Measurements from ENCODE around the gene TMEM164.

Gene TMEM164

DNA sequence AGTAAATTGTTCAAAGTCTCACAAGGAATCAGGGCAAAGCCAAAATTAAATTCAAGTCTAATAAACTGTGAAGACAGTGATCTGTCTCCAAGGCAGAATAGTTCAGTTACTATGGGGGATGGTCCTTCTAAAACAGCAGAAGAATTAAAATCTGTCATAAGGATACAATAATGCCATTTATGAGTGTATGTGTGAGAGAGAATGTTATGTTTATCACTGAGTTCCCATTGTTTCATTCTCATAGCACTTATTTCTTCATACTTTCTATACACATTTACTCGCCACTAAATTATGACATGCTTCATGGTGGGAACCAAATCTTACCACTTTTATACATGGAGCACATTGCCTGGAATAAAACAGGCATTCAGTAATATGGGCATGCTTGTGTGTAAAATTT lies 212.5 kb downstream of the TMEM164 start:
- DNase-seq: no peak

- DNase-seq: no peak
Observed at GRCh38 chrX:110216027-110216426, 213.1 kb downstream of the TMEM164 start.

DNA sequence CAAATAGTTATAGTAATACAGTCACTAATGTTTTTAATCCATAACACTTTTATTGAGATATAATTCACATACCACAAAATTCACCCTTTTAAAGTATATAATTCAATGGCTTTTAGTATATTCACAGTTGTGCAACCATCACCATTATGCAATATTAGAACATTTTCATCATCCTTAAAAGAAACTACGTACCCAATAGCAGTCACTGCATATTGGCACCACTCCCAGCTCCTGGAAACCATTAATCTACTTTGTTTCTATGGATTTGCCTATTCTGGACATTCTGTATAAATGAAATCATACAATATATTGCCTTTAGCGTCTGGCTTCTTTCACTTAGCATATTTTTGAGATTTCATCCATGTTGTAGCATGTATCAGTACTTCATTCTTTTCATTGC lies 215.7 kb downstream of the TMEM164 start:
- DNase-seq: no peak

- no peak for DNase-seq
Observed at GRCh38 chrX:110219920-110220319, 217.0 kb downstream of the TMEM164 start.

GRCh38 chrX:110222497-110223257 lies 219.8 kb downstream of the TMEM164 start:
- no peak for DNase-seq

DNA sequence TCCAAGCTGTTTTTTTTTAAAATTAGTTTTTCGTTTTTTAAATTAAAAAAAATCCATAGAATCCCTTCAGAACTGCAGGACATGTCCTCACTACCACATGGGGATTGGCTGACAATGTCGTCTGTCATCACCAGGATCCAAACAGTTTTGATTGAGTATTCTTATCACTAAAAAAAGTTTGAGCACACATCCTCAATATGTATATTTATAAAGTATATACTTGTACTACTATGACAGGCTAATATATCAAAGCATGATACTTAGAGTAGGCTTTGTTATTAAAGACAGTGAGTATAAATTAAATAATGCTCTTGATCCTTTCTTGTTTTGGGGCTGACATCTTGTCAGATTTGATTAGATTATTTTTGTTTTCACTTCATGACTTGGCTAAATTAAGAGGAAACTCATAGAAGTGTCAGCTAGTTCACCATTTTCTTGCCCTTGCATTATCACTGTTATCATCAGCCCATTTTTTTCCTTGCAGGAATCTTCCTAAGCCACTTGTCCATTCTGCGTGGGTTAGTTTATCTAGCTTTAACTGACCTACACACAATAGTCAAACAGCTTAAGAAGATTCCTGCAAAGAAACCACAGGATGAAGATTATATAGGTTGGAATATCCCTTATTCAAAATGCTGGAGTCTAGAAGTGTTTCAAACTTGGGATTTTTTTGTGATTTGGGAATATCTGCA lies 222.2 kb downstream of the TMEM164 start:
- no peak for DNase-seq

DNA sequence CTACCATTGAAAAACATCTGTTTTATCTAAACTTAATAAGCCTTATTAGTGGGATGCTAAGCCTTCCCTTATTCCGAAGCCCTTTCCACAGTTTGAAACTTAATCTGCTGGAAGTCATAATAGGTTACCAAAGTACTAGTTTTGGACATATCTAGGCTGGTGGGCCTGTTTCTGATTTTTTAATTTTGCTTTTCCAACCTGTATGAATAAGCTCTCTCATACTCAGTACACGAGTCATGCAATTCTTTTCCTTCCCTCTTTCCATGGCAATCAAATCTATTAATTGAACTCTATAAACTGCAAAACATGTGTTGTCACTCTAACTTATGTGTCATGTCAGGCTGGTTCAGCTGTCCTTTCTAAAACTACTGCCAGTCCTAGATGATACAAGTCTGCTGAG lies 224.0 kb downstream of the TMEM164 start:
- no peak for DNase-seq

Data from NCI-H1694 treated with DMSO at 0.1 percent for 48 hours (cell line).